AG09319 (cell line): Measurements from ENCODE around the gene DBH.

Experiments
- DNase-seq: peaks from one replicate; pipeline ENCODE4 v3.0.0-alpha.2; 2010; ENCODE audit warnings: low read depth; ENCODE audit errors: extremely low read depth
- CTCF ChIP-seq: IDR thresholded peaks from 2 replicates; pipeline ENCODE4 v1.5.1; 2011; ENCODE audit warnings: low read depth, mild to moderate bottlenecking, inconsistent platforms, low read length, moderate library complexity

Gene DBH

DNA sequence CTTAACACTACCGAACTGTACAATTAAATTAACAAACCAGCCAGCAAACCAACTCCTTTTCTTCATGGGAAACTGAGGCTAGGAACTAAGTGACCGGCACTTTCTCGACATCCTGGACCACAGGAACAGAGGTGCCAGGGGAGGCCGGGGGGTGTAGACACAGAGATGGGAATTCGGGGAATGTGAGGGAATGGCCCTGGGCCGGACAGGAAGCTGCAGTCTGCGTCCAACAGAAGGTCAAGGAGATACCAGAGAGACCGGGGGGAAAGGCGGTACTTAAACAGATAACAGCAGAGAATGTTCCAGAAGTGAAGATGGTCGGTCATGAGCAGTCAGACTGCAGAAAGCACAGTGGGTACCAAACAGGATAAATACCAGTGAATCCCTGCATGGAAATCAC, 40.3 kb downstream of the DBH start:
- no peak for DNase-seq
- TF ChIP-seq CTCF: no peak

DNA sequence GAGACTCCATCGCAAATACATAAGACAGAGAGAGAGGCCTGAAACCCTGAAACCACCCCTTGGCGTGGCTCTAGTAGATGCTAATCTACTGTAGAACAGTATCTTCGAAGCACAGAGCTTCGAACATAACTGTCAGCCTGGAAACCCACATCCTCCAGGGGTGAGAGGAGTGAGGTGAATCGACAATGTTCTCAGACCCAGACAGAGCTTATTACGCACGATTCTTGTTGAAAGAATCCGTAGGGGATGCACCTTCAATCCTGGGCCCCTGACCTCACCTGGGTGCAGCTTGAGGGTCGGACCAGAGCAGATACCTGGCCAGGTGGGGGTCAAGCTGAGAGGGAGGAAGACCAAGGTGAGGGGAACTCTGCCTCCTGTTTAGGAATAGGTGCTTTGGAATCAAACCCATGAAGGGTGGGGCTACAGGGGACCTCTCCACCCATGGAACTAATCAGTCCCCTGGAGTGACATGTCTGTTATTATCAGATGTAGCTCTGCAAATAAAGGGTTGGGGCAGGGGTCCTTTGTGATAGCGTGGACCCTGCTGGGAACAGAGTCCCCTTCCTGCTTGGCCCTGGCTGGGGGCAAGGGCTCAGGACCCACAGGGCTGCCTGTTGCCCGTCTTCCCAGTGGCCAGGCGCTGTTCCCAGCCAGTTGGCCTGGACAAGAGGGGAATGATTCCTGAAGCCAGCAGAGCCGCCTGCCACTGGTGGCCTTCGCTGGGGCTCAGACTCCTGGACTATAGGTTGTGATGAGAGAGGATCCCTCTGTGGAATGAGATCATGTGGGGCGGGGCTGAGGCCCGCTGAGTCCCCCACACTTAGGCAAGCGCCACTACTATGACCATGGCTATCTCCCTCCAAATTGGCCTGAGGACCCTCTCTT, 41.2 kb downstream of the DBH start:
- TF ChIP-seq CTCF: no peak
- DNase-seq: no peak

DNA sequence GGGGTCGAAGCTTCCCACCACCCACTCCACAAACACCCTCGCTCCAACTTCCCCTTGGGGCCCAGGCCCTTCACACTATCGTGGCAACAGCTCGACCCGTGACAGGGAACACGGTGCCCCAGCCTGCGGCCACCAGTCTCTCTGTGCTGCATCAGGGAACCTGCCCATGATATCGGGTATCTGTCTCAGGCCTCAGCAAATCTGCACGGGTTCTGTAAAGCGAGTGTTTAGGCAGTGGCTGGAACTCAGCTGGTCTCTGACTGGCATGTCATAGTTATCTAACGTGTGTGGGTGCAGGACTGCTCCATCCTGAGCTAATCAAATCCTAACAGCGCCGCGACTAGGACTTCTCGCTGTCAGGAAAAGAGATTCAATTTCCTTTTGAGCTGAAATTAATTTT, 42.9 kb downstream of the DBH start:
- no peak for DNase-seq
- no peak for TF ChIP-seq CTCF

DNA sequence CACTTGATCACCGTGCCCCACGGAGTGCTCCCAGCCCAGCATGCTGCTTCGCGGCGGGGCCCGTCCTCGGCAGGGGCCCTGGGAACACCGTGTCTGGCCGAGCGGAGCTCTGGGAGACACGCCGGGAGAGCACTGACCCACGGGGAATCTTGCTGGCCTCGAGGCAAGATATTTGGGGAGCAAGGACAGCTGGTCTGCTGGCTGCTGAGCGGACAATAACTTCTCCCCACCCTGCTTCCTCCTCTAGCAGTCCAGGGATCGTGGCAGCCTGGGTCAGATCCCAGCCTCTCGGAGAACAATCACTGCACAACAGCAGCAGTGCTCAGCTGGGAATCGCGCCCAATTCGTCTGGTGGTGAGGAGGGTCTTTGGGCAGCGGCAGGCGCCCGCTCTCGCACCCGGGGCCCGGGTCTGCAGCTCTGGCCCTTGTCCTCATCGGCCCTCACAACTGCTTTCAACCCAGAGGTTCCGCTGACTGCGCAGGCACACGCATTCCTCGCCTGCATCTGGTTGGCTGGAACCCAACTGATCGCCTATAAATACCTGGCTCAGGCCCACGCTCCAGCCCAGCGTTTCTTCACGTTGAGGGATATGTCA, 43.4 kb downstream of the DBH start:
- DNase-seq: no peak
- no peak for TF ChIP-seq CTCF

DNA sequence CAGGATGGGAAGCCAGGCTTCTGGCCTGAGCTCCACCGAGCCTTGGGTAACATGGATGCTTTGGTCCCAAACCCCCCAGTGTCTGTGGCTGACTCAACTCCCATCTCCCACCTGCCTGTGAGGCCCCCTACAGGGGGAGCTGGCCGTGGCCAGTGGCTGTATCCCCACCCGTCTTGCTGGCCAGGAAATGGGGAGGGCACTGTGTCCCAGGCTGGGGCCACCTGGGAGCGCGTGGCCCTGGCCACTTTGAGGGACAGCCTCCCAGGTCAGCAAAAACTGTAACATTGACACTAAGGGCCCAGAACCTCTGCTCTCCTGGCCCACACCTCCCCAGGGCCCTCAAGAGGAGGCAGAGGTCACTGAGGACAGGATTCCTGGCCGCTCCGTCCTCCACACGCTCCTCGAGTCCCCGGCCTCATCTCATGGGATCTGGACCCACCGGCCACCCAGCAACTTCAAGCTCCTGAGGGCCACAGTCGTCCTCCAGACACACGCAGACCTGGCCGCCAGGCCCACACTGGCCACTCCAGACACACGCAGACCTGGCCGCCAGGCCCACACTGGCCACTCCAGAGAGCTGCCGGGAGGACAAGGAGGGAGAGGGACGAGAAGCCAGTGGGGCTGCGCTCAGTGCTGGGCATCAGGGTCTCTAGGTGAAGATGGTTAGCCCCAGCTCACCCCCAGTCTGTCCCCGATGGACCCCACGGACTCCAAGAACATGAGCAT, 44.2 kb downstream of the DBH start:
- no peak for TF ChIP-seq CTCF

GRCh38 chr9:133680976-133681657, 45.0 kb downstream of the DBH start:
- TF ChIP-seq CTCF: no peak
- no peak for DNase-seq

More for the DNA sequence above, 44.2 kb downstream of the DBH start:
- no peak for DNase-seq
